DMS53 treated with DMSO at 0.1 percent for 48 hours (cell line): ENCODE measurements around the gene PLEKHA8.
"Not testable (repeated sequence)": the region's sequence is repeated elsewhere in the genome, so short reads cannot be mapped to it uniquely, and the experiment has no call there.

Source experiments
- DNase-seq: peaks from one replicate; lab custom pipeline; 2025; ENCODE audit not compliant: unreplicated experiment; lab: John Stamatoyannopoulos, UW

PLEKHA8 gene

DNA sequence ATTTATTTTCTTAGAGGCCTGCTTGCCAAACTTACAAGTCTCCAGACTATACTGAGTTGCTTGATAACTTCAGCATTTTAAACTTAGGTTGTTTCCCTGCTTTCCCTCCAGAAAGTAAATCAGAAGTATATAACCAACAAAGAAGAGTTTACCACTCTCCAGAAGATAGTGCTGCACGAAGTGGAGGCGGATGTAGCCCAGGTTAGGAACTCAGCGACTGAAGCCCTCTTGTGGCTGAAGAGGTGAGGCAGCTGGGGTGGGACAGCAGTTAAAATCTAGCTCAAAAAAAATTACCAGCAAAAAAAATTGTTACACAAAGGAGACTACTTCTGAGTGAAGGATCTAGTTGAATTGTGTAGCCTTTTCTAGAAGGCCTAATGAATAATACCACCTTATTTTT lies 33.6 kb downstream of the PLEKHA8 start:
- DNase-seq: not testable (repeated sequence)

- DNase-seq: peak; percentile 36
Measured at GRCh38 chr7:30062587-30062986, 34.4 kb downstream of the PLEKHA8 start.

DNA sequence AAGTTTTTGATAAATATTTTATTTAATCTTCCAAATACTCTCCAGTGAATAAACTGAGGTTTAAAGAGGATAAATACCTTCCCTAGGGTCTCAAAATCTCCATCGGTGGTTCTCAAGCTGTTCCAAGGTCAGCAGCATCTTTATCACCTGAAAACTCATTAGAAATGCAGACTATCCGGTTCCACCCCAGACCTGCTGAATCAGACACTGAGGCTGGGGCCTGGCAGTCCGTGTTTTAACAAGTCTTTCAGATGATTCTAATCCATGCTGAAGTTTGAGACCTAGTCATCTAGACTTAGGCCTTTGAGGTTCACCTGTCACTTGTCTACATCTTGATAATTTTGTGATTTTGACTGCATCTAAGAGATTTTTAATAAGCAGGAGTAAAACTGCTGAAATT lies 37.5 kb downstream of the PLEKHA8 start:
- DNase-seq: no peak

DNA sequence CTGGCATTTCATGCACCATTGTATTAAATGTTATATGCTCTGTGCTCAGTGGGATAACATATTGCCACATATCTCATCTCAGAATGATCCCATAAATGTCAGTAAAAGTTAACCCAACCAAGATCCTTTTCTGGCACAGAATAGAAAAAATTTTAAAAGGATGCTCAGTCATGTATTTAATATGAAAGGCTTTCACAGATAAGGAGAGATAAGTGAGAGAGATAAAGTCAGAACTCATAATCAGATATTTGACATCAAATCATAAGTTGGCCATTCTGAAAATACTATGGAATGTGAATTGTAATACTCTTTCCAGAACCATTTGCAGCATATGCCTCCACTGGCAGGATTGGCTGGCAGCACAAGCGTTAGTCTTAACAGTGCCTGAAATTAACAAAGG lies 38.5 kb downstream of the PLEKHA8 start:
- no peak for DNase-seq

- no peak for DNase-seq
Measured at GRCh38 chr7:30068117-30068516, 39.9 kb downstream of the PLEKHA8 start.

GRCh38 chr7:30069096-30069867 lies 41.1 kb downstream of the PLEKHA8 start:
- no peak for DNase-seq

DNA sequence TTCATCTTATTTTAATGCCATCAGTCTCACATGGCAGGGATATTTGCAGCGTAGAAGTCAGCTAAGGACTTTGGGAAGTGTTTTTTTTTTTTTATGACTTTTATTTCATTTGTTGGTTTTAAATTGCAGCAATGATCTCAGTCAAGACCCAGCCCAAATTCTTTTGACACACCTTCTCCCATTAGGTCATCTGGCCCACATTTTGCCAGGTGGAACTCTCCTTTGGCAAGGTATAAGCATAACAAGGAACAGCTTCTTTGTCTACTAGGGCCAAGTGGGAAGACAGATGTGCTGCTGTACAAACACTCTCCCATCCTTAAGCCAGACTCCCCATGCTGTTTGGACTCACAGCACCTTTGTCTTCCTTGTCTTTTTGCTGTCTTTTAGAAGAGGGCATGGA lies 41.8 kb downstream of the PLEKHA8 start:
- DNase-seq: no peak

DNA sequence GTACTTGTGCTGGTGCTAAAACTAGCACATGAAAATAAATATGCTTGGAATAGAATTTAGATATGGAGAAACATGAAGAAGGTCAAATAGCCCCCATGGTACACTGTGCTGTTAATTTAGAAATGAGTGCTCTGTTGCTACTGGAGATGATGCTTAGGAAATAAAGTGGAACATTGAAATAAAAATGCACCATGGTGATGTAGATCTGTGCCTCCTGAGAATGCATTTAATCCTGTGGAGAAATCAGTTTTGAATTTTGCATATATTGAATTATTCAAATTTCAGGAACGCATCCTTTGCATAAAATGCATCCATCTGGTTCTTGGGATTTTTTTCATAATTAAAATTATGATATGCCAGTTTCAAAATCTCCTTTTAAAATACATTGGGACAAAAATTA lies 44.5 kb downstream of the PLEKHA8 start:
- DNase-seq: no peak

DNA sequence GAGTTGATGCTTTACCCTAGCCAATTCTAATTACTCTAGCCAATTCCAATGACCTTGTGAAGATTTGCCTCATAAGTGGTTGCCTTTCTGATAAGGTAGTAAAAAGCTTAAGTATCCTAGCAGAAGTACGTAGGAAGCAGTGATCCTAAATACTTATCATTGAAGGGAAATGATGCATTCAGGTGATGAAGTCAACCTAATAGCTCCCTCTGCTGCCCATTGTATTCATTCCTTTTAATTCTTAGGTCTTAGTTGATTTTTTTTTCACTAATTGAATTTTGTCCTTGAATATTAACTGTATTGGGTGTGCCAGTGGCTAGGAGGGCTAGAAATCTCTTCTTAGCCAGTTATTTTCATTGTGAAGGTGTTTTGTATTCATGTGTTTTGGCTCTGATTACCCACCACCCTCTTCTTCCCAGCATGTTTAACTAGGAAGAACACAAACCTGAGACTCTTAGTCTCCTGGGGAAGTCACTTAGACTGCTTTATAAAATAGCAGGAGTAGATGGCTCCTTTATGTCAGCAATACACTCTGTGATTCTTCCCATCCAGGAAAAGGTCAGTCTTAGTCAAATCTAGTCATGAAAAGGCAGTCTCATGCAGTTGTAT lies 46.3 kb downstream of the PLEKHA8 start:
- DNase-seq: peak; percentile 72

DNA sequence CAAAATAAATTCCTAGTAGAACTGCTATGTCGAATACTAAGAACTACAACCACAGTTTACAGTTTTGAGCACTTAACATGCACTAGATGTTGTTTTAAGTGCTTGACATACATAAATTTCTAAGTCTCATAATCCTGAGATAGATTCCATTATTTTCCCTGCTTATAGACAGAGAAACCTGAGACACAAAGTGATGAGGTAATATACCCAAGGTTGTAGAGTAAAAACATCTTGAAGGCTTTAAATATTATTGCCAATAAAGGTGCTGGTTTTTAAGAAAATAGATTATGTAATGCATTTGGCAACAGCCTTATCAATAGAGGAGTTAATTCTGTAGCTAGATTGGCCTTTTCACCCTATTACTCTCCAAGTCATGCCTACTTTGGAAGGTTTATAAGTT lies 48.2 kb downstream of the PLEKHA8 start:
- DNase-seq: no peak

DNA sequence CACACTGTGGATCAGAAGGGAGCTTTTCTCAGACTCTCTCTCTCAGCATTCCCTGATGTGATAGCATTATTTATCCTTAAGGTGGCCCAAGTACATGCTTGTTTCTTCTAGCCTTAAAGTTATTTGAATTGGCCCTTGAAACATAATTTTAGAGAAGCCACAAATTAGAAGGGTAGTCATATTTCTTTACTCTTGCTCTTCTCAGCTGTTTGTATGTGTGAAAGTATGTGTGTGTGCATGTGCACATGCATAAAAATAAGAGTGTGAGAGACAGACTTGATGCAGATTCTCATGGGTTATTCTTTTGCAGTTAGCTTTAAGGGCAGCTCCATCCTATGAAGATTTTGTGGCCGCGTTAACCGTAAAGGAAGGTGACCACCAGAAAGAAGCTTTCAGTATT lies 50.1 kb downstream of the PLEKHA8 start:
- no peak for DNase-seq

DNA sequence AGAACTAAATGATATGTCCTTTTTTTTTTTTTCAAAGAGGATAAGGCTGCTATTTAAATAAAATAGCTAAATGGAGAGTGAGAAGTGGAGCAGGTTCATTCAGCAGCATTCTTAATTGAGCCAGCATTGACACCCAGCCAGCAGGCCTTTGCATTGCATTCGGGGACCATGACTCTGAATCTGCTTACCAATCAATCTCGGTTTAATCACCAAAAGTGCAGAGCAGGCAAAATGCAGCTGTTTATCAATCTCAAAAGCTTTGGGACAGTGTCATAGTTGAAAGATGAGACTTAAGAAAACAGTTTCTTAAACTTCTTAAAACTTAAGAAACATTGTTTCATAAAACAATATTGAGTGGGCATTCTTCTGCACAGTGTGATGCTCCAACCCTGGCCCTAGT lies 51.7 kb downstream of the PLEKHA8 start:
- no peak for DNase-seq

- DNase-seq: no peak
Measured at GRCh38 chr7:30080818-30081217, 52.6 kb downstream of the PLEKHA8 start.

- no peak for DNase-seq
Measured at GRCh38 chr7:30082686-30083085, 54.5 kb downstream of the PLEKHA8 start.

GRCh38 chr7:30083334-30083733 lies 55.1 kb downstream of the PLEKHA8 start:
- DNase-seq: no peak

- DNase-seq: no peak
Measured at GRCh38 chr7:30084212-30084611, 56.0 kb downstream of the PLEKHA8 start.

GRCh38 chr7:30086529-30086928 lies 58.3 kb downstream of the PLEKHA8 start:
- no peak for DNase-seq

DNA sequence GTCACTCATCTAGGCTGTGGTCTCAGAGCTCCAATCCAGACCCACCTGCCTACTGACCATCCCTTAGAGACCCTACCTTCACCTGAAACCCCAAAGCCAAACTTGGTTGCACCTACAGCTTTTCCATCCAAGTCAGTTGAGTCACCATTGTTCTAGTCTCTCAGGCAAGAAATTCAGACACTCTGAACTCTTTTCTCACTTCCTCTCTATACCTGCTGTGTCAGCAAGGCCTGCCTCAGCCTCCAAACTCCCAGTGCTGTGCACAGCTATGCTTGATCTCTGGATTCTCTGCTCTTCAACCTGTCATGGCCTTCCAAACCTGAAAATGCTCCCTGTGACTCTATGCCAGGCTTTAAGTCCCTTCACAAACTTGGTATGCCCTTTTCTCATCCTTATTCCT lies 59.2 kb downstream of the PLEKHA8 start:
- DNase-seq: no peak

- no peak for DNase-seq
Measured at GRCh38 chr7:30088362-30088761, 60.1 kb downstream of the PLEKHA8 start.

- DNase-seq: no peak
Measured at GRCh38 chr7:30090111-30090510, 61.9 kb downstream of the PLEKHA8 start.

GRCh38 chr7:30091491-30091912 lies 63.3 kb downstream of the PLEKHA8 start:
- DNase-seq: no peak

- DNase-seq: no peak
Measured at GRCh38 chr7:30091987-30092386, 63.8 kb downstream of the PLEKHA8 start.

- DNase-seq: no peak
Measured at GRCh38 chr7:30093420-30093952, 65.3 kb downstream of the PLEKHA8 start.
